Esophagus muscularis mucosa (tissue), 4 donors: Measurements from ENCODE around the gene DYNLL2.

Experiments
- CTCF ChIP-seq, 3 experiments: fragments of 200-600 bp in 2 of 3; fragments of 450-650 bp in 1 of 3; sonication (generic) in 2 of 3; IDR thresholded peaks; one replicate each; pipeline ENCODE4 v1.5.1; 2017 to 2019; ENCODE audit warnings: antibody characterized with exemption in 3 of 3, mild to moderate bottlenecking in 2 of 3, moderate library complexity in 1 of 3
- EP300 ChIP-seq: sonication (generic); formaldehyde crosslinking; IDR thresholded peaks from one replicate; pipeline ENCODE4 v1.6.1; 2017; ENCODE audit warnings: antibody characterized with exemption
- POLR2A ChIP-seq: fragments of 450-650 bp; IDR thresholded peaks from one replicate; pipeline ENCODE4 v1.6.1; 2017; ENCODE audit warnings: antibody characterized with exemption, moderate library complexity, mild to moderate bottlenecking, low read depth

DNA sequence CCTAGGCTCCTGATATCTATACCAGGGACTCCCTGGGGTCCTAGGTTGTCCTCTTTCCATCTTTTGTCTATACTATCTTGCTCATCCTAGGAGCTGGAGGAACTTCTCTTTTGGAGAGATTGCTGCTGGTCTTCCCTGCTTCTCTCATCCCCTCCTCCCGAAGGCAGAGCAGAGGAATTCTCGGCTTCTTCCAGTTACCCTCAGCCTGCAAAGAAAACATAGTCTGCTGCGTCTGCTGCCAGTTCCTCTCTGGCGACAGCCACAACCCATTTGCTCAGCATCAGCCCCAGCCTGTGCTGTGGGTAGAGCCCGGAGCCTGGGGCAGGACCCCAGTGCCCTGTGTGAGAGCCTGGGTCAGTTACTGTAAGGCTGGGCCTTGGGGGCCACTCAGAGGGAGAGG, 21.5 kb upstream of the DYNLL2 start:
- TF ChIP-seq POLR2A: no peak
- TF ChIP-seq CTCF (IDR thresholded peaks at IDR 0.05): no peak
- TF ChIP-seq EP300: no peak
